ENCODE results near the gene CRIM1. TPM values are rescaled to one million over a fixed set of nuclear protein-coding genes. Genes with fewer than 3 reads are reported as not detected.

The CRIM1 gene
- total RNA-seq, 8 experiments from 2014 or later = 15.1 to 61.1 (median 24.3) TPM

- Histone ChIP-seq H3K4me3 (no peak overlapping the region), H3K4me1 (replicated peaks in 1 of 2) (peaks cover 4 to 21% of the 10 kb centered on the region in 2 donors), H3K27ac (no peak overlapping the region)
- in situ Hi-C loops (cut with MboI; ENCODE audit: low pct_unique_long_range_greater_than_20kb in 2 of 9, low sequenced_read_pairs in 9 of 9, unreplicated experiment in 9 of 9) = loop anchor here in 1 of 9 experiments (25.0 kb wide), 1 partner anchor 99 kb away; the partner anchor contains the start of gene CRIM1
- WGBS, 10 experiments = 0 to 73% (median 52%) methylated on average over 1 to 4 of the region's 4 CpGs; no CpG with 5 or more reads in 1 of the 10 experiments
- peak in 2 of 8 experiments; percentile 84 to 97 for ATAC-seq (replicated peaks in 6 of 8)
Measured at GRCh38 chr2:36461039-36461681, 105.6 kb downstream of the CRIM1 start.

GRCh38 chr2:36462311-36462935, 106.8 kb downstream of the CRIM1 start:
- ATAC-seq (replicated peaks in 6 of 8) = no peak
- Histone ChIP-seq H3K27ac (no peak overlapping the region), H3K4me1 (replicated peaks in 1 of 2) (peaks cover 4 to 18% of the 10 kb centered on the region in 2 donors), H3K4me3 (no peak overlapping the region)
- 72 to 100% (median 91%) methylated on average over 1 to 6 of the region's 6 CpGs; no CpG with 5 or more reads in 2 of the 10 experiments for WGBS, 10 experiments
- in situ Hi-C loops (cut with MboI; ENCODE audit: low pct_unique_long_range_greater_than_20kb in 2 of 9, low sequenced_read_pairs in 9 of 9, unreplicated experiment in 9 of 9) = loop anchor here in 1 of 9 experiments (25.0 kb wide), 1 partner anchor 100 kb away; the partner anchor contains the start of gene CRIM1

DNA sequence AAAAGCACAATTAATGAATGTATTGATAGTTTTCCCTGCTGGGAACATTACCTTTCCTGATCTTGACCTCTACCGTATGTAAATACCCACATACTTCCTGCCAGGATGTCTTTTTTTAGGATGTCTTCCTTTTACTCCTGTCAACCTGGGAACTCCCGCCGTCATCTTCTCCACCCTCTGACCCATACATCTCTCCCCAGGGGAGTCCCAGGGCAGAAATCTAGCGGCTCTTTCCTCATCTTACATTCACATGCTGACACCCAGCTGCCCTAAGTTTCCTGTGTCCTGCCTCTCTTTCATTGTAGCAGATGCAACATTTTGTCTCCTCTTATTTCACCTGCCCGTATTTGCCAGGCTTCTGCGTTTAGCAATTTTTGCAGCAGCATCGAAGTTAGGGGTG, 107.8 kb downstream of the CRIM1 start:
- WGBS, 10 experiments = 69 to 100% (median 81%) methylated on average over 1 to 7 of the region's 7 CpGs; no CpG with 5 or more reads in 1 of the 10 experiments
- no peak for ATAC-seq (replicated peaks in 6 of 8)
- in situ Hi-C loops (cut with MboI; ENCODE audit: low pct_unique_long_range_greater_than_20kb in 2 of 9, low sequenced_read_pairs in 9 of 9, unreplicated experiment in 9 of 9) = loop anchor here in 1 of 9 experiments (25.0 kb wide), 1 partner anchor 101 kb away; the partner anchor contains the start of gene CRIM1
- H3K4me1 ChIP-seq (replicated peaks in 1 of 2) = peaks cover 4 to 8% of the 10 kb centered on the region in 2 donors
- H3K4me3 ChIP-seq = no peak overlapping the region
- no peak overlapping the region for H3K27ac ChIP-seq

GRCh38 chr2:36464006-36464721, 108.6 kb downstream of the CRIM1 start:
- 81 to 100% (median 97%) methylated on average over 2 to 11 of the region's 11 CpGs for WGBS, 10 experiments
- ATAC-seq (replicated peaks in 6 of 8) = no peak
- Histone ChIP-seq H3K4me1 (replicated peaks in 1 of 2) (peaks cover 4% of the 10 kb centered on the region in 2 donors), H3K4me3 (no peak overlapping the region), H3K27ac (no peak overlapping the region)
- in situ Hi-C loops (cut with MboI; ENCODE audit: low pct_unique_long_range_greater_than_20kb in 2 of 9, low sequenced_read_pairs in 9 of 9, unreplicated experiment in 9 of 9) = loop anchor here in 1 of 9 experiments (25.0 kb wide), 1 partner anchor 102 kb away; the partner anchor contains the start of gene CRIM1

DNA sequence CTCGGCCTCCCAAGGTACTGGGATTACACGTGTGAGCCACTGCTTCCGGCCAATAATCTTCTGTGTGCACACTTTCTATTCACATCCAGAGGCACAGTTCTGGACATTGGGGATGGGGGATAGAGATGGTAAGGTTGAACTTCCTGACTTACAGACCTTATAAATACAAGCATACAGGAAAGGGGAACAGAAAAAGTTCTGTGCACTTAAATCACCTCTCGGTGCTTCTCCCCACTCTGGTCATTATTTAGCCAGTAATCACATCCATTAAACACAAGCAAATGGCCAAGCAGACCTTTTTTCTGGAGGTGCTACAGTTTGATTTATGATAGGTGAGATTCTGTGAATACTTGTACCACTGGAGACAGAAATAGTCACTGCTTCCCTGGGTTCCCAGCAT, 110.6 kb downstream of the CRIM1 start:
- H3K4me3 ChIP-seq = no peak overlapping the region
- no peak overlapping the region for H3K27ac ChIP-seq
- in situ Hi-C loops (cut with MboI; ENCODE audit: low pct_unique_long_range_greater_than_20kb in 2 of 9, low sequenced_read_pairs in 9 of 9, unreplicated experiment in 9 of 9) = loop anchor here in 1 of 9 experiments (25.0 kb wide), 1 partner anchor 104 kb away; the partner anchor contains the start of gene CRIM1
- no peaks in the 10 kb centered on the region for H3K4me1 ChIP-seq (replicated peaks in 1 of 2)
- 80 to 100% (median 83%) methylated on average over 1 to 2 of the region's 4 CpGs; no CpG with 5 or more reads in 7 of the 10 experiments for WGBS, 10 experiments
- ATAC-seq (replicated peaks in 6 of 8) = no peak

DNA sequence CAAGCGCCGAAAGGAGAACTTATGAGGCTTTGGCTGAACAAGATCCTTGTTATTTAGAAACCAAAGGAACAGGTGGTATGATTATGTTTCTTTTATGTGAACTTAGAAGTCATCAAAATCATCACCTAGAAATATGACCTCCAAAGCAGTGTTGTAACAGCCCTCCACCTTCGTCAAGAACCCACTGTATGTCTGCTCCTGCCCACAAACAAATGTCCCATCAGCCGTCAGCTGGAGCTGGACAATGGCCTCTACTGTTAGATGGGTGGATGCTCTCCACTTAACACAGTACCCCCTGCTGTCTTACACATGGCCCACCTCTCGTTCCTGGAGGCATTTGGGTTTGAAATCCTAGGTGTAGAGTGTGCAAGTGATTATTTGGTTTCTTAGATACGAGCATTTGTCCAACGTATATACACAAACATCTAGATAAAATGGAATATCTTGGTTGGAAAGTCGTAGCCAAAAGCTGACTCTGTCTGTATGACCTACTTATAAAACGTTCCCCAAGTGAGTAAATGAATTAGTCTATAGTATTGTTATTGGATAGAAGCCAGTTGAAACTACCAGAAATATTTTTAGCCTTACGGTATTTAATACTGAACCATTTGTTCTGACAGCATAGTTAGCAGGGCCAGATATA, 113.0 kb downstream of the CRIM1 start:
- in situ Hi-C loops (cut with MboI; ENCODE audit: low pct_unique_long_range_greater_than_20kb in 2 of 9, low sequenced_read_pairs in 9 of 9, unreplicated experiment in 9 of 9) = loop anchor here in 1 of 9 experiments (25.0 kb wide), 1 partner anchor 106 kb away; the partner anchor contains the start of gene CRIM1
- no peak overlapping the region for H3K4me3 ChIP-seq
- 69 to 100% (median 96%) methylated on average over 2 to 10 of the region's 10 CpGs; no CpG with 5 or more reads in 1 of the 10 experiments for WGBS, 10 experiments
- no peaks in the 10 kb centered on the region for H3K4me1 ChIP-seq (replicated peaks in 1 of 2)
- no peak for ATAC-seq (replicated peaks in 6 of 8)
- no peak overlapping the region for H3K27ac ChIP-seq

DNA sequence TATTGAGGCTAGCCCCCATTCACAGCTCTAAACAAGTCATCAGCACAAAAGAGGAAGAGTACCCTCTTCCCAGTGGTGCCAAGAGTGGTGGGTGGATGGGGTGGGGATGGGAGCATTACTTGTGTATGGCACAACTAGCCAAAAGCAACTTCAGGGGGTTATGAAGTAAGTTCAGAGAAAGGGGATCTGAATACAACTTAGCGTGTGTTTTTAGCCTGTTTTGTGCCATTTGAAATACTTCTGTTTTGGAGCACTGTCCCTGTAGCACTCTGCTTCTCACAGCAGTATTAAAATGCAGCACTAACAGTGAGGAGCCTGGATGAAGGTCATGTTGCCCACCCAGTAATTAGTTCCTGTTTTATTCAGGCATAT, 113.5 kb downstream of the CRIM1 start:
- no peaks in the 10 kb centered on the region for H3K4me1 ChIP-seq (replicated peaks in 1 of 2)
- no peak overlapping the region for H3K4me3 ChIP-seq
- WGBS, 10 experiments = 80 to 83% (median 83%) methylated on average over 1 of the region's 1 CpG; no CpG with 5 or more reads in 7 of the 10 experiments
- in situ Hi-C loops (cut with MboI; ENCODE audit: low pct_unique_long_range_greater_than_20kb in 2 of 9, low sequenced_read_pairs in 9 of 9, unreplicated experiment in 9 of 9) = loop anchor here in 1 of 9 experiments (25.0 kb wide), 1 partner anchor 107 kb away; the partner anchor contains the start of gene CRIM1
- no peak overlapping the region for H3K27ac ChIP-seq
- ATAC-seq (replicated peaks in 6 of 8) = no peak

DNA sequence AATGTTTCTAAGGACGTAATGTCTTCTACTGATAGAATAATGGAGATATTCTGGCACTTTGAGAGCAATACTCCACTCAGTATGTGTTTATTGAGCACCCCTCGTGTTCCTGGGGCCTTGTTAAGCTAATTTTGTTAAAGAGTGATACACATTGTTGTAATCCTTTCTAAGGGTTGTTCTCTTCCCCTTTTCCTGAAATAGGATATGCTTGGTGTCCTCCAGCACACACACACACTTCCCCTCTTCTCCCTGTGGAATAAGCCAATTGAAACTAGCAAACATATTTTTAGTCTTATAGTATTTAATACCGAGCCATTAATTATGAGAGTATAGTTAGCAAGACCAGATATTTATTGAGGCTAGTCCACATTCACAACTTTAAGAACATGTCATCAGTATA, 114.1 kb downstream of the CRIM1 start:
- Histone ChIP-seq H3K4me3 (no peak overlapping the region), H3K27ac (no peak overlapping the region), H3K4me1 (replicated peaks in 1 of 2) (no peaks in the 10 kb centered on the region)
- in situ Hi-C loops (cut with MboI; ENCODE audit: low pct_unique_long_range_greater_than_20kb in 2 of 9, low sequenced_read_pairs in 9 of 9, unreplicated experiment in 9 of 9) = loop anchor here in 1 of 9 experiments (25.0 kb wide), 1 partner anchor 107 kb away; the partner anchor contains the start of gene CRIM1
- WGBS, 10 experiments = 47 to 100% (median 72%) methylated on average over 1 to 3 of the region's 3 CpGs; no CpG with 5 or more reads in 1 of the 10 experiments
- no peak for ATAC-seq (replicated peaks in 6 of 8)

GRCh38 chr2:36473230-36473629, 117.7 kb downstream of the CRIM1 start:
- Histone ChIP-seq H3K4me3 (no peak overlapping the region), H3K4me1 (replicated peaks in 1 of 2) (no peaks in the 10 kb centered on the region), H3K27ac (no peak overlapping the region)
- no peak for ATAC-seq (replicated peaks in 6 of 8)
- in situ Hi-C loops (cut with MboI; ENCODE audit: low pct_unique_long_range_greater_than_20kb in 2 of 9, low sequenced_read_pairs in 9 of 9, unreplicated experiment in 9 of 9) = loop anchor here in 1 of 9 experiments (25.0 kb wide), 1 partner anchor 111 kb away; the partner anchor contains the start of gene CRIM1
- 62 to 100% (median 100%) methylated on average over 1 to 2 of the region's 2 CpGs; no CpG with 5 or more reads in 1 of the 10 experiments for WGBS, 10 experiments

GRCh38 chr2:36476411-36476810, 120.8 kb downstream of the CRIM1 start:
- ATAC-seq (replicated peaks in 6 of 8) = no peak
- in situ Hi-C loops (cut with MboI; ENCODE audit: low pct_unique_long_range_greater_than_20kb in 2 of 9, low sequenced_read_pairs in 9 of 9, unreplicated experiment in 9 of 9) = loop anchor here in 1 of 9 experiments (25.0 kb wide), 1 partner anchor 114 kb away; the partner anchor contains the start of gene CRIM1
- Histone ChIP-seq H3K4me3 (no peak overlapping the region), H3K4me1 (replicated peaks in 1 of 2) (no peaks in the 10 kb centered on the region), H3K27ac (no peak overlapping the region)

GRCh38 chr2:36477315-36477714, 121.7 kb downstream of the CRIM1 start:
- Histone ChIP-seq H3K4me1 (replicated peaks in 1 of 2) (no peaks in the 10 kb centered on the region), H3K4me3 (no peak overlapping the region), H3K27ac (no peak overlapping the region)
- ATAC-seq (replicated peaks in 6 of 8) = no peak
- 100% methylated on average over 1 to 2 of the region's 4 CpGs; no CpG with 5 or more reads in 6 of the 10 experiments for WGBS, 10 experiments
- in situ Hi-C loops (cut with MboI; ENCODE audit: low pct_unique_long_range_greater_than_20kb in 2 of 9, low sequenced_read_pairs in 9 of 9, unreplicated experiment in 9 of 9) = loop anchor here in 1 of 9 experiments (25.0 kb wide), 1 partner anchor 115 kb away; the partner anchor contains the start of gene CRIM1

DNA sequence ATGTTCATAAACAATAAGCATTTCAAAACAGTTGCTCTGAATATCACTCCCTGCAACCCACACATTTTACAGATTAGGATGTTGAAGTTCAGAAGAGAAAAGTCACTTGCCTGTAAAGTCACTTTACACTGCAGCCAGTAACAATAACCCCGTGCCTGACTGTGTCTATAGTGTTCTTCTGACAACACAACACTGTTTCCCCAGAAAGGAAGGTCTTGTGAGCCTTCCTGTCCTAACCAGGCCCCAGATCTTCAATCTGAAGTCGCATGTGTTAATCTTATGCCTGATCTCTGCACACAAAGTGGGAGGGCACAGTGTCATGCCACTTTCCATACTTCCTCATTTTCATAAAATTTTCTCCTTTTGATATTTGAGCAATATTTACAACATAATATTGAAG, 122.2 kb downstream of the CRIM1 start:
- Histone ChIP-seq H3K4me3 (no peak overlapping the region), H3K27ac (no peak overlapping the region), H3K4me1 (replicated peaks in 1 of 2) (no peaks in the 10 kb centered on the region)
- peak in 3 of 8 experiments; percentile 6 to 12 (median 10) for ATAC-seq (replicated peaks in 6 of 8)
- in situ Hi-C loops (cut with MboI; ENCODE audit: low pct_unique_long_range_greater_than_20kb in 2 of 9, low sequenced_read_pairs in 9 of 9, unreplicated experiment in 9 of 9) = loop anchor here in 1 of 9 experiments (25.0 kb wide), 1 partner anchor 115 kb away; the partner anchor contains the start of gene CRIM1
- 0 to 100% (median 60%) methylated on average over 1 to 2 of the region's 2 CpGs; no CpG with 5 or more reads in 2 of the 10 experiments for WGBS, 10 experiments

Data from motor neuron (in vitro differentiated cells).